K562 (cell line): ENCODE results near the gene RNF214. TPM values are rescaled to one million over a fixed set of nuclear protein-coding genes. Genes with fewer than 3 reads are reported as not detected.
A peak's percentile ranks its signal among the peaks of the same experiment; 100 is the strongest.

Experiments
- ATAC-seq: fragments of 200-7000 bp; cut with Tn5 transposase; 3 replicates; pipeline ENCODE4 v1.9.1; 2020; ENCODE audit warnings: moderate library complexity
- BruUV-seq: library from RNA; stranded (reverse); fragments of 400-500 nt; replicated peaks from 2 replicates; lab custom pipeline; 2021; lab: Mats Ljungman, UMichigan
- CTCF ChIA-PET: fragments of 300-600 bp; formaldehyde crosslinking; extraction: SDS; loops from one replicate; lab custom pipeline; 2021; ENCODE audit warnings: low intra/inter-chr PET ratio; lab: Yijun Ruan, JAX
- POLR2A ChIA-PET: fragments of 300-600, 350-650 bp; sonication (Branson Sonifier 250); formaldehyde crosslinking; extraction: SDS; loops from one replicate; lab custom pipeline; 2021; ENCODE audit warnings: antibody characterized with exemption, inconsistent platforms; lab: Yijun Ruan, JAX
- DNase-seq, 4 experiments: peaks; one replicate each; pipeline versions ENCODE4 v3.0.0 to v3.0.0-alpha.2; 2011 to 2018; ENCODE audit warnings: low spot score in 3 of 4, mixed read lengths in 3 of 4; ENCODE audit errors: extremely low read depth in 1 of 4
- FAIRE-seq: peaks from 2 replicates; lab custom pipeline; 2011; peaks lifted over from hg19 to GRCh38; lab: Jason Lieb, UNC
- H2AFZ ChIP-seq: 2 replicates; pipeline ENCODE4 v1.6.0; 2011; ENCODE audit warnings: low read depth, low read length, control low read depth, inconsistent platforms
- H3K27ac ChIP-seq: fragments of 200-600 bp; 3 replicates; pipeline ENCODE4 v1.8.0; 2011; ENCODE audit warnings: low read depth, mild to moderate bottlenecking, control low read depth, inconsistent platforms, low read length, moderate library complexity, mixed read lengths; ENCODE audit errors: extremely low read depth
- H3K27me3 ChIP-seq, 2 experiments: fragments of 300-600 bp in 1 of 2; 2 replicates in 1 of 2; 3 replicates in 1 of 2; pipeline versions ENCODE4 v1.6.0 to v1.8.0; 2011; ENCODE audit warnings: inconsistent platforms in 2 of 2, low read length in 2 of 2, mild to moderate bottlenecking in 1 of 2, mixed read lengths in 1 of 2, moderate library complexity in 1 of 2; ENCODE audit not compliant: control insufficient read depth in 2 of 2, insufficient read depth in 2 of 2
- H3K36me3 ChIP-seq: fragments of 300-600 bp; 3 replicates; pipeline ENCODE4 v1.8.0; 2011; ENCODE audit warnings: mild to moderate bottlenecking, low read length, inconsistent platforms; ENCODE audit not compliant: control insufficient read depth, insufficient read depth
- H3K4me1 ChIP-seq, 2 experiments: fragments of 200-600 bp in 1 of 2; replicated peaks in 1 of 2; 2 replicates in 1 of 2; 3 replicates in 1 of 2; pipeline versions ENCODE4 v1.5.1 to v1.8.0; 2011; ENCODE audit warnings: inconsistent platforms in 2 of 2, low read length in 2 of 2, mild to moderate bottlenecking in 1 of 2, mixed read lengths in 1 of 2, moderate library complexity in 1 of 2; ENCODE audit not compliant: control insufficient read depth in 2 of 2, insufficient read depth in 2 of 2
- H3K4me2 ChIP-seq: 2 replicates; pipeline ENCODE4 v1.6.1; 2011; ENCODE audit warnings: low read length, control low read depth, inconsistent platforms, mixed read lengths; ENCODE audit not compliant: insufficient read depth
- H3K4me3 ChIP-seq: fragments of 200-600 bp; sonication (generic), shearing (Covaris generic); 2 replicates; pipeline ENCODE4 v1.5.1; 2016; ENCODE audit warnings: control low read depth, inconsistent platforms
- H3K79me2 ChIP-seq: fragments of 200-600 bp; 3 replicates; pipeline ENCODE4 v1.8.0; 2011; ENCODE audit warnings: low read length, inconsistent platforms; ENCODE audit not compliant: control insufficient read depth, insufficient read depth
- H3K9ac ChIP-seq, 2 experiments: 2 replicates each; pipeline versions ENCODE4 v1.6.0 to v1.6.1; 2011; ENCODE audit warnings: low read depth in 2 of 2, low read length in 2 of 2, control low read depth in 1 of 2, inconsistent platforms in 1 of 2, mild to moderate bottlenecking in 1 of 2, mixed read lengths in 1 of 2; ENCODE audit not compliant: insufficient read depth in 1 of 2
- H3K9me1 ChIP-seq: one replicate; pipeline ENCODE4 v1.6.0; 2011; ENCODE audit warnings: inconsistent platforms, mild to moderate bottlenecking, low read length, moderate library complexity; ENCODE audit not compliant: control insufficient read depth, insufficient read depth
- H3K9me3 ChIP-seq: replicated peaks from 2 replicates; pipeline ENCODE4 v1.5.1; 2011; ENCODE audit warnings: low read depth, low read length, inconsistent platforms; ENCODE audit not compliant: control insufficient read depth, insufficient read depth
- H4K20me1 ChIP-seq: replicated peaks from 2 replicates; pipeline ENCODE4 v1.6.1; 2011; ENCODE audit warnings: low read length, inconsistent platforms, mixed read lengths; ENCODE audit not compliant: control insufficient read depth, insufficient read depth
- ATF7 ChIP-seq: fragments of 450-650 bp; IDR thresholded peaks from 2 replicates; pipeline ENCODE4 v1.7.1; 2014; ENCODE audit warnings: mild to moderate bottlenecking, moderate library complexity
- CAMTA2 ChIP-seq: fragments of 250-450 bp; sonication (Bioruptor Pico); conservative IDR thresholded peaks from 2 replicates; pipeline ENCODE4 v1.5.1; 2022
- EP400 ChIP-seq: fragments of 450-650 bp; IDR thresholded peaks from 2 replicates; pipeline ENCODE4 v1.6.1; 2017; ENCODE audit warnings: antibody characterized with exemption, mild to moderate bottlenecking, moderate library complexity
- HMG20B ChIP-seq: fragments of 250-450 bp; sonication (Bioruptor Pico); IDR thresholded peaks from 2 replicates; pipeline ENCODE4 v1.5.0; 2021; ENCODE audit warnings: mild to moderate bottlenecking
- JUN ChIP-seq, 2 experiments: sonication (generic) in 1 of 2; formaldehyde crosslinking in 1 of 2; IDR thresholded peaks; 2 replicates each; pipeline versions ENCODE4 v1.6.1 to v1.8.0; 2012 to 2022; ENCODE audit warnings: borderline replicate concordance in 2 of 2, mild to moderate bottlenecking in 2 of 2, improper control_type of control experiment in 1 of 2, low read depth in 1 of 2, low read length in 1 of 2, missing genetic modification reagents in 1 of 2
- MYBL2 ChIP-seq, 2 experiments: fragments of 450-650 bp in 1 of 2; sonication (generic) in 1 of 2; formaldehyde crosslinking in 1 of 2; IDR thresholded peaks; 2 replicates each; pipeline versions ENCODE4 v1.6.1 to v1.8.1; 2017 to 2022; ENCODE audit warnings: borderline replicate concordance in 1 of 2, inconsistent platforms in 1 of 2, low read depth in 1 of 2, mild to moderate bottlenecking in 1 of 2, missing genetic modification reagents in 1 of 2, moderate library complexity in 1 of 2
- NELFE ChIP-seq: IDR thresholded peaks from 2 replicates; pipeline ENCODE4 v1.6.1; 2011; ENCODE audit warnings: mild to moderate bottlenecking; ENCODE audit not compliant: insufficient read depth, insufficient read length
- NFATC3 ChIP-seq: fragments of 450-650 bp; IDR thresholded peaks from 2 replicates; pipeline ENCODE4 v1.6.1; 2017; ENCODE audit warnings: mild to moderate bottlenecking
- NFE2 ChIP-seq: IDR thresholded peaks from 2 replicates; pipeline ENCODE4 v1.6.1; 2014; ENCODE audit warnings: antibody characterized with exemption, low read depth
- POLR3A ChIP-seq: IDR thresholded peaks from 2 replicates; pipeline ENCODE4 v1.6.1; 2011; ENCODE audit warnings: borderline replicate concordance, mild to moderate bottlenecking, moderate library complexity; ENCODE audit not compliant: insufficient read length, insufficient read depth; ENCODE audit errors: extremely low read depth
- SMAD2 ChIP-seq: fragments of 150-350 bp; IDR thresholded peaks from 2 replicates; pipeline ENCODE4 v1.6.1; 2014; ENCODE audit warnings: low read depth, mild to moderate bottlenecking, low read length
- SP2 ChIP-seq: IDR thresholded peaks from 2 replicates; pipeline ENCODE4 v1.6.1; 2011; ENCODE audit warnings: mild to moderate bottlenecking, low read depth, low read length, moderate library complexity; ENCODE audit not compliant: poor library complexity, severe bottlenecking; ENCODE audit errors: extremely low read depth
- SRSF9 ChIP-seq: fragments of 200-400 bp; formaldehyde crosslinking; IDR thresholded peaks from 2 replicates; pipeline ENCODE4 v1.6.1; 2017; ENCODE audit warnings: low read depth, low read length, borderline replicate concordance
- TSC22D4 ChIP-seq: fragments of 450-650 bp; IDR thresholded peaks from 2 replicates; pipeline ENCODE4 v1.6.1; 2016; ENCODE audit warnings: missing genetic modification characterization, missing biosample characterization, control low read depth
- ZNF444 ChIP-seq: fragments of 250-450 bp; sonication (Bioruptor Pico); IDR thresholded peaks from 2 replicates; pipeline ENCODE4 v1.4.0; 2020; ENCODE audit warnings: mild to moderate bottlenecking, moderate library complexity
- WGBS: fragments of 100-300 bp; shearing (Covaris generic); methylation state at CpG from one replicate; pipeline ENCODE4 v1.1.6; 2016; ENCODE audit warnings: low coverage, mixed read lengths; ENCODE audit not compliant: insufficient coverage; ENCODE audit errors: missing lambda C conversion rate; 5-methylcytosine and 5-hydroxymethylcytosine counted together
- in situ Hi-C: fragments of 300-500 bp; cut with MboI; formaldehyde crosslinking; loops from 4 replicates; pipeline ENCODE4 v1.15.0; 2018; ENCODE audit warnings: inconsistent platforms, mixed read lengths
- intact Hi-C: fragments of 100-400 bp; cut with micrococcal nuclease; formaldehyde crosslinking; loops from 2 replicates; pipeline ENCODE4 v1.14.2; 2022
- polyA plus RNA-seq, 8 experiments: library from polyadenylated mRNA; depleted of rRNA in 4 of 8; stranded (reverse) in 5 of 8; unstranded in 3 of 8; fragments of >200 nt; fragmentation: Nextera tagmentation in 2 of 8; fragmentation: Illumina TruSeq in 1 of 8; extraction: Ambion mirVana in 2 of 8; extraction: Trizol in 1 of 8; gene quantifications; 2 replicates each; pipeline versions ENCODE4 v1.2.1 to v1.2.3, GENCODE V29; 2011 to 2014; ENCODE audit warnings: inconsistent platforms in 1 of 8, missing spikeins in 1 of 8
- total RNA-seq, 7 experiments: library from RNA; depleted of rRNA in 6 of 7; stranded (reverse); fragments of >200 nt in 6 of 7; fragmentation: Illumina TruSeq in 2 of 7; extraction: Trizol in 2 of 7; gene quantifications; 2 replicates each; pipeline versions ENCODE4 v1.2.1 to v1.2.3, GENCODE V29; 2011 to 2021; ENCODE audit warnings: low replicate concordance in 1 of 7
- TF ChIP-seq, protein P1 (sequence below): fragments of 450-650 bp; formaldehyde crosslinking; conservative IDR thresholded peaks from 2 replicates; pipeline ENCODE4 v1.4.0; 2022; ENCODE audit warnings: mild to moderate bottlenecking, missing genetic modification characterization
- TF ChIP-seq, protein P2 (sequence below), 3 experiments: IDR thresholded peaks in 2 of 3; conservative IDR thresholded peaks in 1 of 3; 2 replicates each; pipeline ENCODE4 v1.5.1; 2011 to 2012; ENCODE audit warnings: low read length in 3 of 3, mild to moderate bottlenecking in 3 of 3, control low read depth in 2 of 3, improper control_type of control experiment in 1 of 3, inconsistent platforms in 1 of 3, low read depth in 1 of 3, mixed read lengths in 1 of 3, moderate library complexity in 1 of 3; ENCODE audit not compliant: insufficient read depth in 2 of 3

RNF214 gene
- total and polyA plus RNA-seq, 9 of the 15 experiments (the other 6 are each of a cell fraction or from before 2014, with no cell fraction given): 6.6 to 24.8 (median 11.9) TPM

DNA sequence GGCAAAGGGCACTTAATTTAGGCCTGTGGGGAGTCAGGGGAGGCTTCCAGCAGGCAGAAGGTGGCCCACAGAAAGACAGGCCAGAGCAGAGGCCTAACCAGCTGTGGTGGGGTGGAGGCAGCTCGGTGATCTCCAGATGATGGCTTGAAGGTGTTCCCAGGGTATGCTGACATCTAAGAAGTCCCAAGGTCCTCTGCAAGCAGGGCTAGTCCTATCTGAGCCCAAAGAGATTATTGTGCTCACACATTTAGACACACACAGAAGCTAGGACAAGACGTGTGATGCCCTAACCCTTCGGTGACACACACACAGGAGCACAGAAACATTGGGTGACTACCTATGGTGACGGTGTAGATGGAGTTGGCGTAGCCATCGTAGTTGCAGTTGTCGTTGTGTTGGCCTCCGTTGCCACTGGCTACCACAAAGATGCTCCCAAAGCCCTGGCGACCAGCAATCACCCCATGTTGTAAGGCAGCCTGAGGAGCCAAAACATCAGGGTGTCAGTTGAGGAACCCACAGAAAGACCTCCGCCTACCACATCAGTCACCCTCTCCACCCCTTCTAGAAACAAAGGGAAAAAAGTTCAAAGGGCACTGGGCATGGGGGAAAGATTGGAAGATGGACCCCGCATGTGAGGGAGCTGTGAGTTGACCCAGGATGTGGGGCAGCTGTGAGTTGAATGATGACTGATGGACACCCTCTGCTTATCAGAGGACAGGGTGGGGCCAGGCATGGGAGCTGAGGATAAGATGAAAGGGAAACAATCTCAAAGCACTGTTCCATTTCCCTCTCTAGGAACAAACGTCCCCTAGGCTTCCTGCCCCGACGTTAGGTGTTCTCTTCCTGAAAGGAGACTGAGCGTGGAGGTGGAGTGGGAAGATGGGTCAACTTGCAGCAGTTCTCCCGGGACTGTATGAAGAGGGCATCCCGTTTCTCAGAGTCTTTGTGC is 8.5 kb upstream of the RNF214 start:
- in situ Hi-C loops (loop anchor here (10.0 kb wide), 1 partner anchor 339 kb away; no protein-coding TSS in a partner anchor), intact Hi-C loops (loop anchor here (1.0 kb wide), 1 partner anchor 79 kb away; no protein-coding TSS in a partner anchor)
- peaks cover 67% of the 10 kb centered on the region for H3K36me3 ChIP-seq
- H3K9me1 ChIP-seq: peaks cover 8% of the 10 kb centered on the region
- DNase-seq: peak; percentile 66 to 86 (median 76)
- H3K9ac ChIP-seq: peak overlapping the region in 1 of 2 experiments; percentile 53; a peak in 1 of 4 replicates
- peaks cover 50 to 54% of the 10 kb centered on the region in 2 experiments; a peak in 4 of 5 replicates for H3K4me1 ChIP-seq
- H3K79me2 ChIP-seq: no peaks in the 10 kb centered on the region
- ATAC-seq: peak; percentile 86
- peak overlapping the region; percentile 81 for H3K4me2 ChIP-seq
- ChIA-PET CTCF (no interaction called here), POLR2A (interaction anchor here (0.7 to 1.4 kb wide), 7 partner anchors 10 to 58 kb away, joined by 3 to 8 read pairs (median 3); partner anchors contain the start of gene SIDT2)
- H3K4me3 ChIP-seq: peak overlapping the region; percentile 3; the same call in 1 of the 2 replicates
- 36% methylated on average over 17 of the region's 17 CpGs for WGBS
- H4K20me1 ChIP-seq: peaks cover 10% of the 10 kb centered on the region
- H2AFZ ChIP-seq: no peak overlapping the region
- FAIRE-seq: peak; percentile 95
- BruUV-seq: no TSS peak
- H3K27ac ChIP-seq: peak overlapping the region; percentile 59; the same call in 2 of the 3 replicates
- no peaks in the 10 kb centered on the region for H3K9me3 ChIP-seq
- H3K27me3 ChIP-seq: no peaks in the 10 kb centered on the region
- TF ChIP-seq SMAD2 (no peak), MYBL2 (IDR thresholded peaks at IDR 0.05; ENCODE audit: low read depth) (no peak), MYBL2 (CRISPR knock-in tag; IDR thresholded peaks at IDR 0.05; ENCODE audit: borderline replicate concordance) (no peak), ZNF444 (CRISPR knock-in tag) (no peak), NFATC3 (no peak), EP400 (no peak; the same call in 1 of the 2 replicates), JUN (IDR thresholded peaks at IDR 0.05; ENCODE audit: borderline replicate concordance, low read depth, low read length) (no peak), JUN (CRISPR knock-in tag; IDR thresholded peaks at IDR 0.05; ENCODE audit: borderline replicate concordance) (no peak), SP2 (no peak), TSC22D4 (tag) (no peak), CAMTA2 (CRISPR knock-in tag) (no peak), NELFE (no peak), HMG20B (no peak), NFE2 (no peak), SRSF9 (no peak), ATF7 (peak; percentile 24; the same call in 1 of the 2 replicates), POLR3A (no peak)
- TF ChIP-seq, protein P1, sequence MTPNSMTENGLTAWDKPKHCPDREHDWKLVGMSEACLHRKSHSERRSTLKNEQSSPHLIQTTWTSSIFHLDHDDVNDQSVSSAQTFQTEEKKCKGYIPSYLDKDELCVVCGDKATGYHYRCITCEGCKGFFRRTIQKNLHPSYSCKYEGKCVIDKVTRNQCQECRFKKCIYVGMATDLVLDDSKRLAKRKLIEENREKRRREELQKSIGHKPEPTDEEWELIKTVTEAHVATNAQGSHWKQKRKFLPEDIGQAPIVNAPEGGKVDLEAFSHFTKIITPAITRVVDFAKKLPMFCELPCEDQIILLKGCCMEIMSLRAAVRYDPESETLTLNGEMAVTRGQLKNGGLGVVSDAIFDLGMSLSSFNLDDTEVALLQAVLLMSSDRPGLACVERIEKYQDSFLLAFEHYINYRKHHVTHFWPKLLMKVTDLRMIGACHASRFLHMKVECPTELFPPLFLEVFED (CRISPR knock-in tag): no peak
- TF ChIP-seq, protein P2, sequence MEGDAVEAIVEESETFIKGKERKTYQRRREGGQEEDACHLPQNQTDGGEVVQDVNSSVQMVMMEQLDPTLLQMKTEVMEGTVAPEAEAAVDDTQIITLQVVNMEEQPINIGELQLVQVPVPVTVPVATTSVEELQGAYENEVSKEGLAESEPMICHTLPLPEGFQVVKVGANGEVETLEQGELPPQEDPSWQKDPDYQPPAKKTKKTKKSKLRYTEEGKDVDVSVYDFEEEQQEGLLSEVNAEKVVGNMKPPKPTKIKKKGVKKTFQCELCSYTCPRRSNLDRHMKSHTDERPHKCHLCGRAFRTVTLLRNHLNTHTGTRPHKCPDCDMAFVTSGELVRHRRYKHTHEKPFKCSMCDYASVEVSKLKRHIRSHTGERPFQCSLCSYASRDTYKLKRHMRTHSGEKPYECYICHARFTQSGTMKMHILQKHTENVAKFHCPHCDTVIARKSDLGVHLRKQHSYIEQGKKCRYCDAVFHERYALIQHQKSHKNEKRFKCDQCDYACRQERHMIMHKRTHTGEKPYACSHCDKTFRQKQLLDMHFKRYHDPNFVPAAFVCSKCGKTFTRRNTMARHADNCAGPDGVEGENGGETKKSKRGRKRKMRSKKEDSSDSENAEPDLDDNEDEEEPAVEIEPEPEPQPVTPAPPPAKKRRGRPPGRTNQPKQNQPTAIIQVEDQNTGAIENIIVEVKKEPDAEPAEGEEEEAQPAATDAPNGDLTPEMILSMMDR (IDR thresholded peaks at IDR 0.05 in 2 of 3, conservative IDR thresholded peaks at IDR 0.05 in 1 of 3; ENCODE audit: insufficient read depth in 2 of 3, low read depth in 1 of 3, low read length in 3 of 3): no peak
